Hematopoietic multipotent progenitor cell treated with erythropoietin and hydrocortisone succinate and interleukin-3 and kit ligand, for 8 days (in vitro differentiated cells): ENCODE results near the gene NR6A1.

Experiments used
- DNase-seq: peaks from one replicate; pipeline ENCODE4 v3.0.0-alpha.2; 2015

The NR6A1 gene

GRCh38 chr9:124684169-124684568 is 86.9 kb downstream of the NR6A1 start:
- DNase-seq = no peak

- no peak for DNase-seq
These were observed 88.1 kb downstream of the NR6A1 start for GRCh38 chr9:124683043-124683442.

GRCh38 chr9:124680714-124681390 is 90.3 kb downstream of the NR6A1 start:
- no peak for DNase-seq

DNA sequence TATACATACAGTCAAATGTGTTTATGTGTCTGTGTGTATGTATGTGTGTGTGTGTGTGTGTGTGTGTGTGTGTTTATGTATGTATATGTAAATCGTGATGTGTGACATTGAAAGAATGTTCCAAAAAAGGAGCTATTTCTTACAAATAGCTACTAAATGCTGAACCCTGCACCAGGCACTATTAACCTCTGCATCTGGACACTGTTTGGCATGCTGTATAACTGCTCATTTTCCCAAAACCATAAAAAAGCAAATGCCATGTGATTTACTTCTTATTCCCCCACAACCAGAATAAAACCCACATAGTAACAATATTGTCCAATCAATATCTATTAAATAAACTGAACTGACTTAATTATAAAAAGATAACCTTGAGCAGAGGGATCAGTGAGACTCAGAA is 91.1 kb downstream of the NR6A1 start:
- no peak for DNase-seq

DNA sequence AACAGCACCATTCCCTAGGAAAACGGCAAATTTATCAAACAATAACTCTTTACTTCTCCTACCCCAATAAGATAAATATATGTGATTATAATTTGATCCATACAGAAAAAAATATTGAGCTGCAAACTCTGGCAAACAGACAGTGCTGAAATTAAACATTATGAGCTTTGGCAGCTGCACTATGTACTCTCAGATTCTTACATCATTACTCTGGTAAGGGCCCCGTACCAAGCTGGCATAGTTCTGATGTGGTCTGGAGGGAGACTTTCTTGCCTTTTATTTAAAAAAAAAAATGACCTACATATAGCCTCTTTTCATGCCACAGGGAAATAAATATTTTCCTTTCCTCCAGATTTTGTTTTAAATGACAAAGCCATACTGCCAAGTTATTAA is 95.0 kb downstream of the NR6A1 start:
- DNase-seq = no peak

- DNase-seq = no peak
These were observed 95.6 kb downstream of the NR6A1 start for GRCh38 chr9:124675261-124676158.

GRCh38 chr9:124674651-124675050 is 96.5 kb downstream of the NR6A1 start:
- no peak for DNase-seq

DNA sequence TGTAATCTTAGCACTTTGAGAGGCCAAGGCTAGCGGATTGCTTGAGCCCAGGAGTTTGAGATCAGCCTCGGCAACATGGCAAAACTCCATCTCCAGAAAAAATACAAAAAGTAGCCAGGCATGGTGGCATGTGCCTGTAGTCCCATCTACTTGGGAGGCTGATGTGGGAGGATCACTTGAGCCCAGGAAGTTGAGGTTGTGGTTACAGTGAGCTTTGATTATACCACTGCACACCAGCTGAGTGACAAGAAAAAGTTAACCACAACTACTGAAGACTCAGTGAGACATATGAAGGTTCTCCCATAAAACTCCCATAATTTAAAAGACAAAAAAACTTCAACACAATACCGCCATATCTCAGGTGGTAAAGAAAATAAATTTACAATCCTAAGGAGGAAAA is 98.0 kb downstream of the NR6A1 start:
- no peak for DNase-seq

DNA sequence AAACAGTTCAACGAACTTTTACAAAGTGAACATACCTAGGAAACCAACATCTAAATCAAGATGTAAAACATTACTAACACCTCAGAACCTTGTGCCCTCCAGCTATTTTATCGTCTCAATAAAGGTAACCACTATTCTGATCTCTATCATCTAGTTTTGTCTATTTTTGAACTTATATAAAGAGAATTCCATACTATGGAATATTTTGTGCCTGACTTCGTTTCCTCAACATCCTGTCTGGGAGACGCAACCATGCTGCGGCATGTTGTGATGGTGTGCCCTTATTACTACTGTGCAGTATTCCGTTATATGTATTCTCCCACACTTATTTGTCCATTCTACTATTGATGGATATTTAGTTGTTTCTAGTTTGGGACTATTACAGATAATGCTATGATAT is 99.2 kb downstream of the NR6A1 start:
- no peak for DNase-seq

DNA sequence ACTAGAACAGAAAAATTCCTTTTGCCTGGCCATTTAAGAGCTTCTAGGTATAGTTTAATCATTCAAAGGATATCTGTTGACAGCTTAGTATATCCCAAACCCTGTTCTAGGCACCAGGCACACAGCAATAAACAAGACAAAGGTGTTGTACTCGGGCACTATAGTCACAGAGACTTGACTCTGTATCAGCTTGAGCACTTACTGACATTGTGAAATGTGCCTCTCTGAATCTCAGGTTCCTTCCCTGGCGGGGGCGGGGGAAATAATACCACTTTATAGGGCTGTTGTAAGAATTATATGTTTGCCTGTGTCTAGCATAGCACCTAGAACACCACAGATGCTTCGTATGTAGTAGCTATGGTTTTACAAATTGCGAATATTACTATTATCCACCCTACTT is 104.5 kb downstream of the NR6A1 start:
- DNase-seq = no peak

DNA sequence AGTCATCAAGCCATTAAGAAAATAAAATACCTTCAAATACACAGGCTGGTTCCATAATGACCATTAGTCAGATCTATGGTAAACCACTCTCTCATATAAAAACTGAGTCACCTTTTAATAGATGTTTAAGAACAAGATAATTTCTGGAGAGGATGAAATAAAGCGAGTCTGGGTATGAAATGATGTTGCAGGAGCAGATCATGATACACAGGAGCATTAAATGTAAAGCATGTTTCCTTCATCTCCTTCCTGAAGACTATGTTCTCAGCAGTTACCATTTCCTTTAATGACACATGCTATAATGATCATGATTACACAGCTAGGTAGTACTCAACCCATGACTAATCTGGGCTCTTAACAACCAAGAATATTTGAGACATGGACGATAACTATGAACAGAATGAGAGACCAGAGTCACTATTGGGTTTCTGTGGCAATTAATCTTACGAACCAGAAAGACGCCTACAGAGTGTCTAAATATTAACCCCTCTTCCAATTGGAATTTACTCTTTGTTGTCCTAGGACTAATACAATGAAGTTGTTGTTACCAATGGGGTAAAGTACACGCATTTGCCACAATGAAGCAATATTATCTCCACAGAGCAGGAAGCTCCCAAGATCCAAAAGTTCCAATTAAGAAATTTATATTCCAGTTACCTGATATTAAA is 105.6 kb downstream of the NR6A1 start:
- DNase-seq = no peak

- no peak for DNase-seq
These were observed 107.0 kb downstream of the NR6A1 start for GRCh38 chr9:124664143-124664542.

- DNase-seq = no peak
These were observed 107.8 kb downstream of the NR6A1 start for GRCh38 chr9:124663046-124663961.

DNA sequence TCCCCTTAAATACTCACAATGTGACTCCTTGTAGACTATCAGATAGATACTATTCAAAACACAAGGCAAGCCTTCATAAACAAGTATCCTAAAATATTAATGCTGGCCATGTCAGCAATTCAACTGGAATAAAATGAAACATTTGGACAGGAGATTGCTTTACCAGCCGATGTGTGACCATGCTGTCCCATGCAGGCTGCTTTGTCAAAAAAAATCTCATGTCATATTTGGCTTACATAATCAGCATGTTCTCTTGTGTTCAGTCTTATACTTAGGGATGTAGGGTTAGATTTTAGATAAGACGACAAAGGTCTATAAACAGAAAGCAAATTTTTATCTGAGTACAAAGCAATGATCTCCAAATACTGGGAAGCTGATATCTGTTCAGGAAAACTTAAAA is 108.5 kb downstream of the NR6A1 start:
- no peak for DNase-seq

- no peak for DNase-seq
These were observed 109.8 kb downstream of the NR6A1 start for GRCh38 chr9:124661271-124661670.

GRCh38 chr9:124660341-124660801 is 110.7 kb downstream of the NR6A1 start:
- peak; percentile 68 for DNase-seq

DNA sequence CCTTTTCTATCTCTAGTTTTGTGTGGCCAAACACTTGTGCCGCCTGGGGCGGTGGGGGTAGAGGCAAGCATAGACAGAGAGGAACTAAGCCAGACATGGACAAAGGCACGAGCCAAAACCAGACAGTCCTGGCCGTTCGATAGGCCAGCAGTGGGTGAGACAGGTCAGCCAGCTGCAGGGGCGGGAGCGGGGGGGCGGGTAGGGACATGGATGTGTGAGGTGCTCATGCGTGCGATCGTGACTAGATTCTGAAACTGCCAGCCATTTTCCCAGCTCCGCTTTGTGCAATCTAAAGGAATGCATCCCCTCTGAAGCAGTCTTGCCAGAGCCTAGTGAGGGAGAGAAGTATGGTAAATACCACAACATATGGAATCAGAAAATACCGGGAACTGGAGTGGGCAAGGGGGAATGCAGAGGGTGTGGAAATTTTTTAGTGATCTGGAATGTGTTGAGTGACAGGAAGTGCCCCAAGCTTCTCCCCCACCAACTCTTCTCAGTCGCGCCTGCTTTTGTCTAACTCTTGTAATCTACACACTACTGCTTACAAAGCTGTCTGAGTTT is 111.9 kb downstream of the NR6A1 start:
- peak; percentile 87 for DNase-seq

- peak; percentile 96 for DNase-seq
These were observed 112.7 kb downstream of the NR6A1 start for GRCh38 chr9:124658165-124659017.

DNA sequence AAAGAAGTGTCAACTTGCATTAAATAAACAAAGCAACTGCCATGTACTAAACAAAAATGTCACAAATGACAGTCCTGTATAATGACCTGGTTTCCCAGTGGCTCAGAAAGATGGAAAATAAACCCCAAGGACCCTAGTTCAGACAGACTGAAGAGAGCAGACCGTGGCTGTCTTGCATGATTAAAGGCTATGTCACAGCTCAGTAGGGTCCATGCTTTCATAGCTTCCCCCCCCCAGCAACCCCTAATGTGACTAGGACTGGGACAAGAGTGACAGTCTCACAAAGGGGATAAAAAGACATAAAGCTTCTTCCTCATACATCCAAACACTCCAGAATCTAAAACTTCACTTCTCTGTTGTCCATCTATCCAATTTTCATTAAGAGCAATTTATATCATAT is 113.6 kb downstream of the NR6A1 start:
- DNase-seq = no peak

DNA sequence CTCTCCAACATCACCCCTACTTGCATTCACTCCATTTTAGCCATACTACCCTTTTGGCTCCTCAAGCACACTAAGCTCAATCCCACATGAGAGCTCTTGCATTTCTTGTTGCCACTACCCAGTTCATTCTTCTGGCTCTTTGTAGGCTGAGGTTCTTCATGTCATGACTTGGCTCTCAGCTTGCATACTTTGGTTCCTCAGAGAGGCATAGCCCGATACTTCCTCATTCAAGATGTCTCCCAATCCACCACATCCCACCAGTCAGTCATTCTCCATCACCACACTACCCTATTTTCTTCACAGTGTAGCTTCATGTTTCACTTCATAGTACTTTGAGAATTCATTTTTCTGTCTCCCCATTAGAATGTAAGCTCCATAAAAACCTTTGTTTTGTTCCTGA is 116.7 kb downstream of the NR6A1 start:
- DNase-seq = no peak
